GM18858 (cell line): ENCODE measurements around the gene COQ5.
"Not testable (repeated sequence)": the region's sequence is repeated elsewhere in the genome, so short reads cannot be mapped to it uniquely, and the experiment has no call there.

Experiments
- ATAC-seq: cut with Tn5 transposase; IDR thresholded peaks from one replicate; pipeline ENCODE4 v1.9.1; 2021; ENCODE audit not compliant: unreplicated experiment

Gene COQ5

DNA sequence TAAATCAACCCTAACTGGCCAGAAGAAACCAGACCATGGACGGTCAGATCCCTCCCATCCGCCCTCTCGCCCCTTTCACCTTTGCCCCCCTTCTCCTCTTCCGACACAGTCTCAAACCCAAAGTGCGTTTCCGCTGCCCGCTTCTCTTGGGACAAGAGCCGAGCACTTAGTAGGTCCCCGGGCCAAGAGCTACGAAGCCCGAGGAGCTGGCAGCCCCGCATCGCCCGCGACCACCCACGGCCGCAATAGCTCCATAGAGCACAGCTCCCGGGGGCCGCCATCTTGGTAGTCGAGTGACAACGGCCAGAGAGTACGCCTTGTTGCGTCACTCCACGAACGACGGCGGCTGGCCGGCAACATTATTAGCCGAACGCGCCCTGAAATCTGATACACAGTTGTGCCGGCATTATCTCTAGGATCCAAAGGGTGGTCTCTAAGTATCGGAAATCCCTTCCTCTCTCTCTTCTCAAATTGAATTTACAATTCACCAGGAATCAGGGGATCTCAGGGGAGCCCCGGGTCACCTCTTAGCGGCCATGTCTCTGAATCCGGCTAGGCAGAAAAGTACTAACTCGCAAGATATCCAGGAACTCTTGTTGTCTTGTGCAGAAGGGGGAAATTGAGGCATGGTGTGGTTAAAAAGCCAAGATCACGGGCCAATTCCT lies at the start of gene COQ5:
TSS of gene COQ5 (minus strand) at position 298 of the 665 bp plus-strand sequence. CDS start at position 281, 17 bp downstream.
- no peak for ATAC-seq

GRCh38 chr12:120574106-120574505 lies 45.1 kb upstream of the COQ5 start:
- ATAC-seq = no peak

DNA sequence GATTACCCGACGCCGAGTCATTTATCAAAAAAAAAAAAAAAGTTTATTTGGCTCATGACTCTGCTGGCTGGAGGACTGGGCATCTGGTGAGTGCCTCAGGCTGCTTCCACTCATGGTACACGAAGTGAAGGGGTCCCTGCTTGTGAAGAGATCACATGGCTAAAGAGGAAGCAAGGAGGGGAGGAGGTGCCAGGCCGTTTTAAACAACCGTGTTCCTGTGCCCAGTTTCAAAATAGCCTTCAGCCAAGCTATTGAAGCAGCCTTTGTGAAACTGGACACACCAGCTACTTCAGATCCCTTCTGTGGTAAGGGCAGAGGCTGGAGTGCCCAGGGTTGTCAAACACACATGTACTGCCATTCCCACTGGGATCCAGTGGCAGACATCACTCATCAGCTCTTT lies 44.6 kb upstream of the COQ5 start:
- ATAC-seq = no peak

DNA sequence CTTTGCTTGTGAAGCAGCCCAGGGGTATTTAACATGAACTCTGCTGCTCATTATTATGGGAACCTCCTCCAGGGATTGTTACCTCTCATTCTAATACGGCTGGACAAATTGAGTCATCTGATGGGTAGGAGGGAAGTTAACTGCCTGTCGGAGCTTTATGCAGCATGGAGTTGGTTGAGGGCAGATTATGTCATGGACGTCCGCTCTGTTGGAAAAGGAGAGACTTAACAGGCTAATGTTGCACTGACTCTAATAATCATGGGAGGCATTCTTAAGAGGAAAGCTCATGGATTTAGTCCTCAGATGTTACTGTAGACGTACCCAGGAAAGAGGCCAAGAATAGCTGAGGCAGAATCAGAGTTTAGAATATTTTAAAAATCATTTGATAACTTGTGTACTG lies 42.3 kb upstream of the COQ5 start:
- no peak for ATAC-seq

DNA sequence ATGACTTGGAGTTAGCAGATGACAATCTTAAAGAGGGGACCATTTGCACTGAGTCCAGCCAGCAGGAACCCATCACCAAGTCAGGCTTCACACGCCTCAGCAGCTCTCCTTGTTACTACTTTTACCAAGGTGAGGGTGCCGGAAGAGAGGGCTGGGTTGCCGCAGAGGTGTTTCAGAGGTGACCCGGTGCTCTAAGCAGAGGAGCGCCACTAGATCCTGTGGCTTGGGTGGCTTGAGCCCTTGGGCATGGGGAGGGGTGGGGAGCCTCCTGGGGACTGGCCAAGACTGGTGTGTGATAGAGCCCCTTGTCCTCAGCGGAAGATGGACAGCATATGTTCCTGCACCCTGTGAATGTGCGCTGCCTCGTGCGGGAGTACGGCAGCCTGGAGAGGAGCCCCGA lies 34.5 kb upstream of the COQ5 start:
- ATAC-seq = no peak

DNA sequence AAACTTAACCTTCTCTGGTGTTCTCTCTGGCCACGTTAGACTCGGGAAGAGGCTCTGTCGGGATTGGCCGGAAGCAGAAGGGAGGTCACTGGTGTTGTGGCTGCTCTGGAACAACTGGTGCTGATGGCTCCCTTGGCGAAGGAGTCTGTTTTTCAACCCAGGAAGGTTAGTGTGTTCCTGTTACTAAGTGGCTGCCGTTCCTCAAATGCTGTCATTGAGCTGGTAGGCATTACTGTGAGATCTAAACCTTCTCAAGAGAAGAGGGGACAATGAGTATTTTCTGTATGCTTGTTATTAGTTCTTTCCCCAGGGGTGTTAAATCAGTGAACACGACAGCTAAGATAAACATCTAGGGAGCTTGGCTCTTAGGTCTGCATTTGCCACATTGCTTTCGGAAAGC lies 33.9 kb upstream of the COQ5 start:
- no peak for ATAC-seq

GRCh38 chr12:120557589-120557988 lies 28.6 kb upstream of the COQ5 start:
- ATAC-seq = no peak

DNA sequence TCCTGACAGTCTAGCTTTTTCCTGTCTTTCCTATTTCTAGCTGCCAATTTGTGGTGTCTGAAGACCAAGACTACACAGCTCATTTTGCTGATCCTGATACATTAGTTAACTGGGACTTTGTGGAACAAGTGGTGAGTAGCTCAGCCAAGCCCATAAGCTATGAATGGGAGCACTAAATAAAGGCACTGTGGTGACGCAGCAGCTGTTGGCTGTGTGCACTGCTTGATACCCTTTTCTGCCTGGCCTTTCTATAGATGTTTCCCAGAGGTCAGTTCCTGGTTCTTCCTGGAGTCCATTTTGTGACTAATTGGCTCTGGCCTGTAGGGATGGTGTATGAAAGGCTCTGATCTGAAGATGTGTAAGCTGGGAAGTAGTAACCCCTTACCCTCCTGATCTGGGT lies 25.7 kb upstream of the COQ5 start:
- no peak for ATAC-seq

DNA sequence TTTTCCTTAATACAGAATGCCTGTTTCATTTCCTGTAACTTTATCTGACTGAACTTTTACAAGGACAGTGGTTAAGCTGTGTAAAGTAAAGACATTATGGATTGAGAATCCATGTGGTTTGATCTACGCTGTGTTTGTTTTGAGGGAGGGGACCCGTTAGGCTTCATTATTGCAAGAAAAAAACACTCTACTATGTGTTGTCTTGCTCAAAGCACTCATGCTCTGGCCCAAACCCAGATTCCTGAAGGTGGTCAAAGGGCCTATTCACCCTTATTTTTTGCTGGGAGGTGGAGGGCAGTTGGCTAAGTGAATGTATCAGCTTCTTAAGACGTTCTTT lies 17.1 kb upstream of the COQ5 start:
- no peak for ATAC-seq

- ATAC-seq = no peak
Observed at GRCh38 chr12:120544691-120545090, 15.7 kb upstream of the COQ5 start.

DNA sequence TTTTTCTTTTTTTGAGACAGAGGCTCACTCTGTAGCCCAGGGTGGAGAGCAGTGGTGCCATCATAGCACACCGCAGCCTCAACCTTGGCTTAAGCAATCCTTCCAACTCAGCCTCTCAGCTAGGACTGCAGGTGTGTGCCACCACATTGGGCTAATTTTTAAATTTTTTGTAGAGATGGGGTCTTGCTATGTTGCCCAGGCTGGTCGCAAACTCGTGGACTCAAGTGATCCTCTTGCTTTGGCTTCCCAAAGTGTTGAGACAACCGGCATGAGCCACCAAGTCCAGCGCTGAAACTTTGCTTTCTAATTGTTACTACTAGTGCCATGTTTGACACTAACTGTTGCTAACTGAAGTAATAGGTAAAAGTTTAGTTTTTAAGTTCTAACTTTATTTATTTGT lies 13.2 kb upstream of the COQ5 start:
- no peak for ATAC-seq

DNA sequence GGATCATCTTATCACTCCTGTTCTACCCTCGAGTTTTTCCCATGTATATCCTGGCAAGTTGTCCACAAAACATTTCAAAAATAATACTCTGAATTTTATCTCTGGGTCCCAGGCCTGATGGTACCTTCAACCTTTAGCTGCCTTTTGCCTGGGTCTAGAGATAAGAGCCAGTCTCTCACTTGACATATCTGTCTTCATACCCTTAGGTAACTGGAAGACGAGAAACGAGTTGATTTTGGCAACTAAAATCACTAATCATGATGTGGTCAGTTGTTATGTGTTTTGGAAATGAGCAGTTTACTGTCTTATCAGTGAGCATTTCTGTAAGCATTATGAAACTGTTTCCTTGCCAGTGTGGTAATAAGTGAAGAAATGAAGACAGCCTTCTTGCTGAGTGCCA lies 11.5 kb upstream of the COQ5 start:
- ATAC-seq = no peak

GRCh38 chr12:120539303-120539702 lies 10.3 kb upstream of the COQ5 start:
- no peak for ATAC-seq

DNA sequence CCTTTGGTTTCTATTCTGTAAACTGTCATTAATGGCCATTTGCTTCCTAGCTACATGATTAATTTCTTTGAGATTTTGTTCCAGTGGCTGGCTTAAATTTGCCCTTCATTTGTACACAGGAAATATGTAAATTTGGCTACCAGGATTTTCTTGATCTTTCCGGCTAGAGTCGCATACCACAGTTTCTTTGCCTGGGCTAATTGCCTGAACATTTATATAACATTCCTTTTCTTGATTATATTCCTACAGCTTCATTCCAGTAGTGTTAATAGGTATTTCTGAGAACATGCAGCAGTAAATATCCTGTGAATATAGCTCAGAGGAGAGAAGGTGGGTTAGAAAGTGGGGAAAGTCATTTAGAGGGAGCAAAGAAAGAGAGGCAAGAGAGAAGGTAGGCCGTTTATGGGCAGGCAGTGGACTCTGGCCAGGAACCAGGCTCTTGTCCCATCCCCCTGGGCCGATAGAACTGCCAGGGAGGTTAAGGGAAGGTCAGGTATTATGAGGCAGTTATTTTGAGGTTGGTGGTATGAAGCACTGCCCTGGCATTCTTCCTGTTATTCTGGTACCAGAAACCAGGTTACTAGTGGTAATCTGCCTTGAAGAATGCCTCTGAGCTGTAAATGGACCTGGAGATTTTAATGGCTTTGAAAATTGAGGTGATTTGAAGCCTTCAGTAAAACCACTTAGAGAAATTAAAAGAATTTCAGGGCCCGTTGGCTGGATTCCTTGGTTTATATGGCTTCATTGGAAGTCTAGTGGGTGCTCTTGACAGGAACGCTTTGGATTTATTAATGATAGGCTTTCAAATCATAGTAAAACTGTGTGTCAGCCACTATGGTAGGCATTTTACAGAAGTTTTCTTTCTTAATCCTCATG lies 9.6 kb upstream of the COQ5 start:
- no peak for ATAC-seq

GRCh38 chr12:120537856-120538220 lies 8.9 kb upstream of the COQ5 start:
- no peak for ATAC-seq

GRCh38 chr12:120536064-120536791 lies 7.3 kb upstream of the COQ5 start:
- ATAC-seq = no peak

- no peak for ATAC-seq
Observed at GRCh38 chr12:120534703-120535655, 6.0 kb upstream of the COQ5 start.

DNA sequence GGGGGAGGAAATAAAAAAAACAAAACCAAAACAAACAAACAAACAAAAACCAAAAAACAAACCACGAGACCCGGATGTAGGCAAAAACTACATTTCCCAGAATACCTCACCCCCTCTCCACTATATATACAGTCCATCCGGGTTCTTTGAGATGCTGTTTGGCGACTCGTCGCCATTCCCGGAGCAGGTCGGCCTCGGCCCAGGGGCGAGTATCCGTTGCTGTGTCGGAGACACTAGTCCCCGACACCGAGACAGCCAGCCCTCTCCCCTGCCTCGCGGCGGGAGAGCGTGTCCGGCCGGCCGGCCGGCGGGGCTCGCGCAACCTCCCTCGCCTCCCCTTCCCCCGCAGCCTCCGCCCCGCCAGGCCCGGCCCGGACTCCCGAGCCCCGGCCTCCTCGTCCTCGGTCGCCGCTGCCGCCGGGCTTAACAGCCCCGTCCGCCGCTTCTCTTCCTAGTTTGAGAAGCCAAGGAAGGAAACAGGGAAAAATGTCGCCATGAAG lies 5.3 kb upstream of the COQ5 start, which contains the start of gene RNF10:
TSS of gene RNF10 (plus strand) at position 154 of the 500 bp plus-strand sequence. CDS start 456 bp downstream, outside the sequence.
- peak; percentile 43 for ATAC-seq

DNA sequence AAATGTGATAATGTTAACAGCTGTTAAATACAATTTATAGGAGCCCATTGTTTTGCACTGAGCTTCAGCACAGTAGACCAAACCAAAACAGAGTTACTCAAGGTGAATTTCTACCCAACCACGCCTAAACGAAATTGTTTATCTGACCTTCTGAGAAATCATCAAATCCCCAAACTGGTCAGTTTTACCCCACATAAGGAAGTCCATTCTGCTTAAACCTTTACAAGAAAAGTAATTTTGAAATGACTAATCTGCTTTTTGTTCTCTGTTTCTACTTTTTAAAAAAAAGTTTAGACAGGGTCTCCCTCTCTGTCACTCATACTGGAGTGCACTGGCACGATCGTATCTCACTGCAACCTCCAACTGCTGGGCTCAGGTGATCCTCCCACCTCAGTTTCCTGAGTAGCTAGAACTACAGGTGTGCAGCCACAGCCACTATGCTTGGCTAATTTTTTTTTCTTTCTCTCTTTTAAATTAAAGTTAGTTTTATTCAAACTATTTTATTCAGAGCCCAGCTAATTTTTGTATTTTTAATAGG lies 3.8 kb upstream of the COQ5 start:
- ATAC-seq = no peak

GRCh38 chr12:120530418-120530761 lies 1.4 kb upstream of the COQ5 start:
- ATAC-seq = not testable (repeated sequence)
